Calu3 (cell line): ENCODE results near the gene NYAP2. TPM values are rescaled to one million over a fixed set of nuclear protein-coding genes. Genes with fewer than 3 reads are reported as not detected.

Experiments used
- BruUV-seq: library from RNA; stranded (reverse); fragments of 400-500 nt; replicated peaks from 2 replicates; lab custom pipeline; 2021; lab: Mats Ljungman, UMichigan
- CTCF ChIA-PET: fragments of 300-600 bp; sonication (Branson Sonifier 250); formaldehyde crosslinking; loops from one replicate; lab custom pipeline; 2022; ENCODE audit warnings: antibody characterized with exemption; lab: Charles Lee
- DNase-seq: peaks from one replicate; pipeline ENCODE4 v3.0.0; 2022
- H3K27ac Mint-ChIP-seq: one replicate; pipeline ENCODE4 v1.8.0; 2022; ENCODE audit warnings: mixed read lengths; ENCODE audit not compliant: unreplicated experiment
- H3K27me3 Mint-ChIP-seq: one replicate; pipeline ENCODE4 v1.8.0; 2022; ENCODE audit warnings: mixed read lengths; ENCODE audit not compliant: unreplicated experiment
- H3K36me3 Mint-ChIP-seq: one replicate; pipeline ENCODE4 v1.8.0; 2022; ENCODE audit warnings: mild to moderate bottlenecking, moderate library complexity, mixed read lengths; ENCODE audit not compliant: insufficient read depth, unreplicated experiment
- H3K4me1 Mint-ChIP-seq: one replicate; pipeline ENCODE4 v1.8.0; 2022; ENCODE audit warnings: mild to moderate bottlenecking, low read depth, mixed read lengths; ENCODE audit not compliant: unreplicated experiment
- H3K4me3 Mint-ChIP-seq: one replicate; pipeline ENCODE4 v1.8.0; 2022; ENCODE audit warnings: mild to moderate bottlenecking, low read depth, moderate library complexity, mixed read lengths; ENCODE audit not compliant: unreplicated experiment
- H3K9me3 Mint-ChIP-seq: one replicate; pipeline ENCODE4 v1.8.0; 2022; ENCODE audit warnings: low read depth, mixed read lengths; ENCODE audit not compliant: unreplicated experiment
- CTCF ChIP-seq: fragments of 200-600 bp; IDR thresholded peaks from one replicate; pipeline ENCODE4 v1.8.0; 2022; ENCODE audit warnings: antibody characterized with exemption; ENCODE audit not compliant: unreplicated experiment
- intact Hi-C: fragments of 100-400 bp; cut with micrococcal nuclease; formaldehyde crosslinking; loops from one replicate; pipeline ENCODE4 v1.10.0; 2022; ENCODE audit not compliant: unreplicated experiment
- total RNA-seq: library from RNA; stranded (reverse); gene quantifications from 2 replicates; pipeline ENCODE4 v1.2.3, GENCODE V29; 2022

Gene NYAP2
- total RNA-seq, 1 experiment from 2014 or later: 0.07 TPM

GRCh38 chr2:225458431-225459117, 59.1 kb downstream of the NYAP2 start:
- Mint-ChIP-seq H3K27me3 (no peaks in the 10 kb centered on the region), H3K27ac (no peak overlapping the region), H3K36me3 (no peaks in the 10 kb centered on the region), H3K9me3 (no peaks in the 10 kb centered on the region), H3K4me3 (no peak overlapping the region), H3K4me1 (peaks cover 14% of the 10 kb centered on the region)
- no peak for TF ChIP-seq CTCF
- BruUV-seq: no TSS peak
- CTCF ChIA-PET: interaction anchor here (0.6 kb wide), 1 partner anchor 46 kb away, joined by 4 read pairs; no protein-coding TSS in a partner anchor
- intact Hi-C loops: no loop called here
- no peak for DNase-seq

DNA sequence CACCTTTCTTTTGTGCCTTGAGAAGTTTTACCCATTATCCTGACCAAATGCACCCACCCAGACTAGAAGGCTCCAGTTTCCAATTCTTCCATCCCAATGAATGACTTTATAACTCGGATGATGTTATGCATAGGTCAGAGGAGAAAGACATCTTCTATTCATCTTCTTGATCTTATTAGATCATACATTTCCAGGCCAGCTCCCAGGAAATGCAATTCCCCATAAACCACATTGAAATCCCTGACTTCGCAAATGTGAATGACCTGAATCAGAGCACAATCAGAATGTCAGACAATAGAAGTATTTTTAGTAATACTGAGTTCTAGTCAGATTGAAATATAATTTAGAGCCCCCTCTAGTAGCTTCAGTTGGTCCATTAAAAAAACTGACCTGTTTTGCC, 62.9 kb downstream of the NYAP2 start:
- Mint-ChIP-seq H3K4me1 (peaks cover 39% of the 10 kb centered on the region), H3K27me3 (no peaks in the 10 kb centered on the region), H3K27ac (peak overlapping the region; percentile 88), H3K9me3 (no peaks in the 10 kb centered on the region), H3K36me3 (peaks cover 11% of the 10 kb centered on the region), H3K4me3 (no peak overlapping the region)
- CTCF ChIA-PET: interaction anchor here (1.0 kb wide), 2 partner anchors 9 to 177 kb away, joined by 3 to 4 read pairs; no protein-coding TSS in a partner anchor
- TF ChIP-seq CTCF: no peak
- intact Hi-C loops: loop anchor here (10.0 kb wide), 1 partner anchor 182 kb away; no protein-coding TSS in a partner anchor
- DNase-seq: no peak
- BruUV-seq: no TSS peak

GRCh38 chr2:225462945-225463344, 63.4 kb downstream of the NYAP2 start:
- Mint-ChIP-seq H3K36me3 (peaks cover 15% of the 10 kb centered on the region), H3K27ac (peak overlapping the region; percentile 88), H3K4me3 (no peak overlapping the region), H3K4me1 (peaks cover 45% of the 10 kb centered on the region), H3K27me3 (no peaks in the 10 kb centered on the region), H3K9me3 (peaks cover under 1% of the 10 kb centered on the region)
- peak; percentile 26 for TF ChIP-seq CTCF
- no TSS peak for BruUV-seq
- CTCF ChIA-PET: interaction anchor here (1.0 kb wide), 2 partner anchors 9 to 177 kb away, joined by 3 to 4 read pairs; no protein-coding TSS in a partner anchor
- intact Hi-C loops: loop anchor here (10.0 kb wide), 1 partner anchor 182 kb away; no protein-coding TSS in a partner anchor
- DNase-seq: no peak

DNA sequence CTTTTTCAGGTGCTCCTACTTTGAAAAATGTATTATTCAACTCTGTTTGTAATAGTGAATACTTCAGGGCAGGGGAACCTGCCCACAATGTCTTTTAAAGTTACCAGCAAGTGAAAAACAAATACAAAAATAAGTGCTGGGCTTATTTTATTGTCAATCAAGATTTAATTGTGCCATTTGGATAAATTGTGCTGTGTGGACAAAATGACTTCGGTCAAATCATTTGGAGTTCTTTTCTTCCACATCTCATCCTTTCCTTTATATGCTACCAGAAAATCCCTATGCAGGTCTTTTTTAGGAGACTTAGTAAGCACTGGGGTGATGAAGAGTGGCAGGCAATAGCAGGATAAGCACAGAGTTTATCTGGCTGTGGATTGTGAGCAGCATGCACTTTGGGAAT, 63.9 kb downstream of the NYAP2 start:
- intact Hi-C loops: loop anchor here (10.0 kb wide), 1 partner anchor 181 kb away; no protein-coding TSS in a partner anchor
- no peak for TF ChIP-seq CTCF
- CTCF ChIA-PET: interaction anchor here (1.0 kb wide), 1 partner anchor 176 kb away, joined by 4 read pairs; no protein-coding TSS in a partner anchor
- Mint-ChIP-seq H3K27ac (peak overlapping the region; percentile 88), H3K36me3 (peaks cover 20% of the 10 kb centered on the region), H3K9me3 (peaks cover 4% of the 10 kb centered on the region), H3K4me1 (peaks cover 50% of the 10 kb centered on the region), H3K27me3 (no peaks in the 10 kb centered on the region), H3K4me3 (no peak overlapping the region)
- DNase-seq: no peak
- BruUV-seq: no TSS peak
